Neural progenitor cell (in vitro differentiated cells): Measurements from ENCODE around the gene DOP1B. TPM values are rescaled to one million over a fixed set of nuclear protein-coding genes. Genes with fewer than 3 reads are reported as not detected.
"Not testable (repeated sequence)": the region's sequence is repeated elsewhere in the genome, so short reads cannot be mapped to it uniquely, and the experiment has no call there.

Experiments
- DNase-seq: peaks from one replicate; pipeline ENCODE4 v3.0.0-alpha.2; 2016; ENCODE audit warnings: low spot score
- H2AFZ ChIP-seq: fragments of 200-600 bp; sonication (generic); replicated peaks from 2 replicates; pipeline ENCODE4 v1.6.1; 2016; ENCODE audit warnings: antibody characterized with exemption
- H3F3A ChIP-seq: fragments of 200-600 bp; sonication (generic); 2 replicates; pipeline ENCODE4 v1.6.1; 2016; ENCODE audit warnings: antibody characterized with exemption, low read depth
- H3K27ac ChIP-seq: fragments of 200-600 bp; sonication (generic); 2 replicates; pipeline ENCODE4 v1.5.1; 2016; ENCODE audit warnings: mild to moderate bottlenecking
- H3K27me3 ChIP-seq: fragments of 200-600 bp; sonication (generic); 2 replicates; pipeline ENCODE4 v1.6.1; 2016; ENCODE audit warnings: mild to moderate bottlenecking, moderate library complexity
- H3K36me3 ChIP-seq: fragments of 200-600 bp; sonication (generic); 2 replicates; pipeline ENCODE4 v1.5.1; 2016
- H3K4me1 ChIP-seq: fragments of 200-600 bp; sonication (generic); 2 replicates; pipeline ENCODE4 v1.6.1; 2016; ENCODE audit warnings: mixed run types
- H3K4me2 ChIP-seq: fragments of 200-600 bp; sonication (generic); 2 replicates; pipeline ENCODE4 v1.6.1; 2016
- H3K4me3 ChIP-seq: fragments of 200-600 bp; sonication (generic); 2 replicates; pipeline ENCODE4 v1.5.1; 2016
- H3K79me2 ChIP-seq: fragments of 200-600 bp; sonication (generic); 2 replicates; pipeline ENCODE4 v1.6.1; 2016; ENCODE audit warnings: low read depth
- H3K9ac ChIP-seq: fragments of 200-600 bp; sonication (generic); 2 replicates; pipeline ENCODE4 v1.6.1; 2016
- H3K9me3 ChIP-seq: fragments of 200-600 bp; sonication (generic); 2 replicates; pipeline ENCODE4 v1.5.1; 2016; ENCODE audit warnings: low read depth
- H4K20me1 ChIP-seq: fragments of 200-600 bp; sonication (generic); 2 replicates; pipeline ENCODE4 v1.6.1; 2016; ENCODE audit warnings: low read depth
- H3K27ac Mint-ChIP-seq: 3 replicates; pipeline ENCODE4 v1.8.0; 2021; ENCODE audit warnings: mixed read lengths
- H3K27me3 Mint-ChIP-seq: 2 replicates; pipeline ENCODE4 v1.8.0; 2022; ENCODE audit warnings: low read depth, mild to moderate bottlenecking, inconsistent platforms, moderate library complexity, mixed read lengths; ENCODE audit not compliant: insufficient read depth
- H3K36me3 Mint-ChIP-seq: 3 replicates; pipeline ENCODE4 v1.8.0; 2021; ENCODE audit warnings: mixed read lengths
- H3K4me1 Mint-ChIP-seq: 3 replicates; pipeline ENCODE4 v1.8.0; 2021; ENCODE audit warnings: mixed read lengths
- H3K4me3 Mint-ChIP-seq: 3 replicates; pipeline ENCODE4 v1.8.0; 2021; ENCODE audit warnings: mild to moderate bottlenecking, moderate library complexity, mixed read lengths
- H3K9me3 Mint-ChIP-seq: 3 replicates; pipeline ENCODE4 v1.8.0; 2020; ENCODE audit warnings: mixed read lengths
- EZH2 ChIP-seq: fragments of 200-600 bp; sonication (generic); IDR thresholded peaks from 2 replicates; pipeline ENCODE4 v1.6.1; 2017; ENCODE audit warnings: antibody characterized with exemption, mild to moderate bottlenecking, moderate library complexity
- EZH2phosphoT487 ChIP-seq: fragments of 200-600 bp; sonication (generic); IDR thresholded peaks from 2 replicates; pipeline ENCODE4 v1.6.1; 2017; ENCODE audit warnings: antibody characterized with exemption
- total RNA-seq: library from RNA; depleted of rRNA; stranded (reverse); fragments of >200 nt; gene quantifications from 2 replicates; pipeline ENCODE4 v1.2.3, GENCODE V29; 2015; ENCODE audit warnings: low replicate concordance
- TF ChIP-seq, protein P1 (sequence below): fragments of 200-600 bp; sonication (generic); IDR thresholded peaks from 2 replicates; pipeline ENCODE4 v1.5.1; 2017; ENCODE audit warnings: antibody characterized with exemption, mild to moderate bottlenecking

Gene DOP1B
- total RNA-seq, 1 donor from 2014 or later = 9.9 TPM

DNA sequence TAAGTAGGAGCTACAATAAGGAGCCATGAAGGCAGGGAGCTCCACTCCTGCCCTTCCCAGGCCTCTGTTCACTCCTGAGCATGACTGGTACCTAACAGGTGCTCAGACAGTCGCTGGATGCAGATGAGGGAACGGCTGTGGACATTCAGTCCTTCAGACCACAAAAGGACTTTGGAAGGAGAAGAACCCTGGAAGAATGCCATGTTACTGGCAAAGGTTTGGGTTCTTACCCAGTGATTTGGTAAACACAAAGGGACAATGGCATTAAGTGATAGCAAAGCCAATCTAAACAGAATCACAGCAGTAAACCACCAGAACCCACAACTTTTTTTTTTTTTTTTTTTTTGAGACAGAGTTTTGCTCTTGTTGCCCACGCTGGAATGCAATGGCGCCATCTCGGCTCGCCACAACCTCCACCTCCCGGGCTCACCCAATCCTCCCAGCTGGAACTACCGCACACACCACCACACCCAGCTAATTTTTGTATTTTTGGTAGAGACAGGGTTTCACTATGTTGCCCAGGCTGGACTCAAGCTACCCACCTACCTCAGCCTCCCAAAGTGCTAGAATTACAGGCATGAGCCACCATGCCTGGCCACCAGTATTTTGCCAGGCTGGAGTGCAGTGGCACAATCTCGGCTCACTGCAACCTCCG, 29.2 kb upstream of the DOP1B start:
- no peak for DNase-seq
- Histone ChIP-seq H3K79me2 (no peaks in the 10 kb centered on the region), H3K27me3 (peaks cover 21% of the 10 kb centered on the region), H3K4me2 (no peak overlapping the region), H3K36me3 (no peaks in the 10 kb centered on the region), H3F3A (peaks cover 6% of the 10 kb centered on the region), H4K20me1 (no peaks in the 10 kb centered on the region), H3K4me3 (no peak overlapping the region), H3K9me3 (no peaks in the 10 kb centered on the region), H3K27ac (no peak overlapping the region), H3K4me1 (no peaks in the 10 kb centered on the region), H3K9ac (no peak overlapping the region), H2AFZ (no peak overlapping the region)
- Mint-ChIP-seq H3K27me3 (peaks cover 6% of the 10 kb centered on the region), H3K36me3 (no peaks in the 10 kb centered on the region), H3K4me3 (peak overlapping the region; percentile 38), H3K4me1 (peaks cover 10% of the 10 kb centered on the region), H3K9me3 (no peaks in the 10 kb centered on the region), H3K27ac (no peak overlapping the region)
- TF ChIP-seq, protein P1, sequence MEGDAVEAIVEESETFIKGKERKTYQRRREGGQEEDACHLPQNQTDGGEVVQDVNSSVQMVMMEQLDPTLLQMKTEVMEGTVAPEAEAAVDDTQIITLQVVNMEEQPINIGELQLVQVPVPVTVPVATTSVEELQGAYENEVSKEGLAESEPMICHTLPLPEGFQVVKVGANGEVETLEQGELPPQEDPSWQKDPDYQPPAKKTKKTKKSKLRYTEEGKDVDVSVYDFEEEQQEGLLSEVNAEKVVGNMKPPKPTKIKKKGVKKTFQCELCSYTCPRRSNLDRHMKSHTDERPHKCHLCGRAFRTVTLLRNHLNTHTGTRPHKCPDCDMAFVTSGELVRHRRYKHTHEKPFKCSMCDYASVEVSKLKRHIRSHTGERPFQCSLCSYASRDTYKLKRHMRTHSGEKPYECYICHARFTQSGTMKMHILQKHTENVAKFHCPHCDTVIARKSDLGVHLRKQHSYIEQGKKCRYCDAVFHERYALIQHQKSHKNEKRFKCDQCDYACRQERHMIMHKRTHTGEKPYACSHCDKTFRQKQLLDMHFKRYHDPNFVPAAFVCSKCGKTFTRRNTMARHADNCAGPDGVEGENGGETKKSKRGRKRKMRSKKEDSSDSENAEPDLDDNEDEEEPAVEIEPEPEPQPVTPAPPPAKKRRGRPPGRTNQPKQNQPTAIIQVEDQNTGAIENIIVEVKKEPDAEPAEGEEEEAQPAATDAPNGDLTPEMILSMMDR = no peak
- no peak for TF ChIP-seq EZH2
- no peak for TF ChIP-seq EZH2phosphoT487

DNA sequence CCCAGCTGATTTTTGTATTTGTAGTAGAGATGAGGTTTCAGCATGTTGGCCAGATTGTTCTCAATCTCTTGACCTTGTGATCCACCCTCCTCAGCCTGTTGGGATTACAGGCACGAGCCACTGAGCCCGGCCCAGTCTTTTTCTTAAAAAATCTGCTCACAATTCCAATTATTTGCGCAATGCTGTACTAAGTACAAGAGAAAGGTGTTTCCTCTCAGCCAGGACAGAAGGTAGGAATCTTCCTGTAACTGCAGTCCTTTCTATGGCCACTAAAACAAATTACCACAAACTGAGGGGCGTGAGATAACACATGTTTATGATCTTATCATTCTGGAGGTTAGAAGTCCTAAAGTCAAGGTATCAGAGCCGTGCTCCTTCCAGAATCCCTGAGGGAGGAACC, 28.6 kb upstream of the DOP1B start:
- Histone ChIP-seq H3K27ac (no peak overlapping the region), H3K79me2 (no peaks in the 10 kb centered on the region), H3K4me3 (no peak overlapping the region), H4K20me1 (no peaks in the 10 kb centered on the region), H3K4me2 (no peak overlapping the region), H3F3A (peaks cover 6% of the 10 kb centered on the region), H3K9ac (no peak overlapping the region), H2AFZ (no peak overlapping the region), H3K9me3 (no peaks in the 10 kb centered on the region), H3K36me3 (no peaks in the 10 kb centered on the region), H3K27me3 (peaks cover 27% of the 10 kb centered on the region), H3K4me1 (no peaks in the 10 kb centered on the region)
- no peaks in the 10 kb centered on the region for H3K9me3 Mint-ChIP-seq
- peaks cover 10% of the 10 kb centered on the region for H3K4me1 Mint-ChIP-seq
- H3K4me3 Mint-ChIP-seq = no peak overlapping the region
- DNase-seq = no peak
- no peaks in the 10 kb centered on the region for H3K36me3 Mint-ChIP-seq
- no peak overlapping the region for H3K27ac Mint-ChIP-seq
- TF ChIP-seq EZH2 = no peak
- TF ChIP-seq EZH2phosphoT487 = no peak
- TF ChIP-seq, protein P1 = no peak
- H3K27me3 Mint-ChIP-seq = peaks cover 8% of the 10 kb centered on the region

DNA sequence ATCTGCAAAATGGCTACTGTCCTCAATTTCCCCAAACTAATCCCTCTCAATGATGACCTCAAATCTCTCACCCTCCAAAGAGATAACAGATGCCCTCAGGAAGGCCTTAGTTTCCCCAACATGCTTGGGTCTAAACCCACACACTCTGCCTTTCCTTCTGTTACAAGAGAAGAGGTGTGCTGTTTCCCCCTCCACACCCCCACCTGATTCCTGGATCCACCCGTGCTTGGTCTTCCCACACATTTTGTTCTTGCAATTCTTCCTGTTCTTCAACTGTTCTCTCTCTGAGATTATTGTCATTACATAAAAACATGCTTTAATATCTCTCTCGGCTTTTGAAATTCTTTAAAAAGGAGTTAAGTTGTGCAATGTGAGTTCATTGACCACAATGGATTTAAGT, 27.4 kb upstream of the DOP1B start:
- no peaks in the 10 kb centered on the region for H3K36me3 Mint-ChIP-seq
- H3K4me1 Mint-ChIP-seq = peaks cover 12% of the 10 kb centered on the region
- H3K4me1 ChIP-seq = no peaks in the 10 kb centered on the region
- no peak overlapping the region for H2AFZ ChIP-seq
- H3K4me3 Mint-ChIP-seq = peak overlapping the region; percentile 63
- no peak overlapping the region for H3K27ac Mint-ChIP-seq
- H3K9me3 Mint-ChIP-seq = no peaks in the 10 kb centered on the region
- H3K4me2 ChIP-seq = no peak overlapping the region
- H3K36me3 ChIP-seq = no peaks in the 10 kb centered on the region
- peaks cover 39% of the 10 kb centered on the region for H3K27me3 ChIP-seq
- H3K4me3 ChIP-seq = peak overlapping the region; percentile 36
- peaks cover under 1% of the 10 kb centered on the region for H4K20me1 ChIP-seq
- no peak overlapping the region for H3K9ac ChIP-seq
- TF ChIP-seq EZH2phosphoT487 (no peak), EZH2 (no peak)
- TF ChIP-seq, protein P1 = no peak
- H3K9me3 ChIP-seq = no peaks in the 10 kb centered on the region
- H3K27ac ChIP-seq = no peak overlapping the region
- no peak for DNase-seq
- H3K27me3 Mint-ChIP-seq = peaks cover 13% of the 10 kb centered on the region
- peaks cover 9% of the 10 kb centered on the region for H3F3A ChIP-seq
- H3K79me2 ChIP-seq = no peaks in the 10 kb centered on the region

DNA sequence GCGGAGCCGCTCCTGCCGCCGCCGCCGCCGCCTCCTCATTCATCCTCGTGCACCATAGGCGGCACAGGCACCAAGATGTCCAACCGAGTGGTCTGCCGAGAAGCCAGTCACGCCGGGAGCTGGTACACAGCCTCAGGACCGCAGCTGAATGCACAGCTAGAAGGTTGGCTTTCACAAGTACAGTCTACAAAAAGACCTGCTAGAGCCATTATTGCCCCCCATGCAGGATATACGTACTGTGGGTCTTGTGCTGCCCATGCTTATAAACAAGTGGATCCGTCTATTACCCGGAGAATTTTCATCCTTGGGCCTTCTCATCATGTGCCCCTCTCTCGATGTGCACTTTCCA, 26.2 kb upstream of the DOP1B start:
- not testable (repeated sequence) for H3K9me3 ChIP-seq, H3K79me2 ChIP-seq, H3K9ac ChIP-seq, H3K27ac ChIP-seq, H3K9me3 Mint-ChIP-seq, H3K4me1 ChIP-seq, H3K27ac Mint-ChIP-seq, H3K36me3 Mint-ChIP-seq, H3K36me3 ChIP-seq, DNase-seq
- Histone ChIP-seq H4K20me1 (peaks cover 10% of the 10 kb centered on the region), H3F3A (peaks cover 15% of the 10 kb centered on the region), H3K27me3 (peaks cover 51% of the 10 kb centered on the region), H3K4me3 (peak overlapping the region; percentile 36), H2AFZ (peak overlapping the region; percentile 63), H3K4me2 (peak overlapping the region; percentile 40)
- peaks cover 17% of the 10 kb centered on the region for H3K4me1 Mint-ChIP-seq
- H3K27me3 Mint-ChIP-seq = peaks cover 21% of the 10 kb centered on the region
- peak overlapping the region; percentile 86 for H3K4me3 Mint-ChIP-seq

DNA sequence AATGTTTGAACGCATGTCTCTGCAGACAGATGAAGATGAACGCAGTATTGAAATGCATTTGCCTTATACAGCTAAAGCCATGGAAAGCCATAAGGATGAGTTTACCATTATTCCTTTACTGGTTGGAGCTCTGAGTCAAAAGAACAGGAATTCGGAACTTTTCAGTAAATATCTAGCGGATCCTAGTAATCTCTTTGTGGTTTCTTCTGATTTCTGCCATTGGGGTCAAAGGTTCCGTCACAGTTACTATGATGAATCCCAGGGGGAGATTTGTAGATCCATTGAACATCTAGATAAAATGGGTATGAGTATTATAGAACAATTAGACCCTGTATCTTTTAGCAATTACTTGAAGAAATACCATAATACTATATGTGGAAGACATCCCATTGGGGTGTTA, 25.8 kb upstream of the DOP1B start:
- not testable (repeated sequence) for H3K4me1 ChIP-seq, H3K9me3 Mint-ChIP-seq, H3K9me3 ChIP-seq, H3K79me2 ChIP-seq, H3K27ac Mint-ChIP-seq, H3K36me3 Mint-ChIP-seq, H3K9ac ChIP-seq, H2AFZ ChIP-seq, H3K36me3 ChIP-seq, H3K27ac ChIP-seq, DNase-seq
- H3K4me1 Mint-ChIP-seq = peaks cover 19% of the 10 kb centered on the region
- H3K4me2 ChIP-seq = peak overlapping the region; percentile 40
- peaks cover 55% of the 10 kb centered on the region for H3K27me3 ChIP-seq
- peaks cover 19% of the 10 kb centered on the region for H3F3A ChIP-seq
- H3K4me3 Mint-ChIP-seq = peak overlapping the region; percentile 86
- peaks cover 24% of the 10 kb centered on the region for H3K27me3 Mint-ChIP-seq
- H3K4me3 ChIP-seq = peak overlapping the region; percentile 36
- H4K20me1 ChIP-seq = peaks cover 15% of the 10 kb centered on the region
